ENCODE data around the gene CCDC187. TPM values are rescaled to one million over a fixed set of nuclear protein-coding genes. Genes with fewer than 3 reads are reported as not detected.

CCDC187 gene
- polyA plus RNA-seq, 1 donor (not counting 4 experiments of a cell fraction or from before 2014, with no cell fraction given): 0.03 TPM

DNA sequence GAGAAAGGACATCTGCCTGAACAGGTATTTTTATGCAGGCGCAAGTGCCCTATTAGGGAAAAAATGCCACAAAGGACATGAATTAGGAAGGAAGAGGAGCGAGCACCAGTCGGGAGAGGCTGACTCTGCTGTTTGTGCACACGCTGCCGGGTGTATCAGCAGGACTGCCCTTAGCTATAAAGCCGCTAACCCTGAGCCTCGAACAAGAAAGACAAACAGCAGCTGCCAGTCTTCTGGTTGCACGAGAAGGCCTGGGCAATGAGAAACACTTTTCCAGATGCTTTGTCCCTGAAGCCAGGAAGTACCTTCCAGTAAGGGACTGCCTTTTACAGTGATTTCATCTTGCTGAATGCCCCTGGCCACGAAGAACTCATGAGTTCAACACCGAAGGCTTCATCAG, 70.9 kb downstream of the CCDC187 start:
- Histone ChIP-seq H3K4me2 (ENCODE audit: control insufficient read depth, extremely low read depth, insufficient read depth, low read depth, low read length) (no peak overlapping the region), H3K9me1 (ENCODE audit: control insufficient read depth, extremely low read depth, insufficient read depth, low read length) (peaks cover 4% of the 10 kb centered on the region), H4K20me1 (ENCODE audit: control insufficient read depth, extremely low read depth, insufficient read depth, low read length) (peaks cover 9% of the 10 kb centered on the region), H3K79me2 (ENCODE audit: control insufficient read depth, insufficient read depth, low read length) (peaks cover 3% of the 10 kb centered on the region), H3K9me3 (ENCODE audit: control insufficient read depth, low read depth, low read length) (no peaks in the 10 kb centered on the region), H3K4me3 (ENCODE audit: control insufficient read depth in 2 of 3, extremely low read depth in 1 of 3, insufficient read depth in 2 of 3, low read depth in 1 of 3, low read length in 3 of 3) (no peak overlapping the region), H3K36me3 (ENCODE audit: control insufficient read depth in 2 of 2, extremely low read depth in 1 of 2, insufficient read depth in 2 of 2, low read length in 2 of 2) (peaks cover 3 to 7% of the 10 kb centered on the region in 2 experiments), H3K9ac (ENCODE audit: control insufficient read depth, extremely low read depth, insufficient read depth, low read length) (no peak overlapping the region), H3K27ac (ENCODE audit: control insufficient read depth, insufficient read depth, low read length) (no peak overlapping the region), H3K27me3 (ENCODE audit: control insufficient read depth, extremely low read depth, insufficient read depth, low read length) (no peaks in the 10 kb centered on the region), H3K4me1 (ENCODE audit: control insufficient read depth, extremely low read depth, insufficient read depth, low read length) (peaks cover 12% of the 10 kb centered on the region), H2AFZ (ENCODE audit: control insufficient read depth, low read length) (no peak overlapping the region)
- dilution Hi-C loops (cut with MboI; ENCODE audit: extremely low pct_ligation_motif_present, low sequenced_read_pairs): no loop called here
- FAIRE-seq: no peak
- TF ChIP-seq, protein P1, sequence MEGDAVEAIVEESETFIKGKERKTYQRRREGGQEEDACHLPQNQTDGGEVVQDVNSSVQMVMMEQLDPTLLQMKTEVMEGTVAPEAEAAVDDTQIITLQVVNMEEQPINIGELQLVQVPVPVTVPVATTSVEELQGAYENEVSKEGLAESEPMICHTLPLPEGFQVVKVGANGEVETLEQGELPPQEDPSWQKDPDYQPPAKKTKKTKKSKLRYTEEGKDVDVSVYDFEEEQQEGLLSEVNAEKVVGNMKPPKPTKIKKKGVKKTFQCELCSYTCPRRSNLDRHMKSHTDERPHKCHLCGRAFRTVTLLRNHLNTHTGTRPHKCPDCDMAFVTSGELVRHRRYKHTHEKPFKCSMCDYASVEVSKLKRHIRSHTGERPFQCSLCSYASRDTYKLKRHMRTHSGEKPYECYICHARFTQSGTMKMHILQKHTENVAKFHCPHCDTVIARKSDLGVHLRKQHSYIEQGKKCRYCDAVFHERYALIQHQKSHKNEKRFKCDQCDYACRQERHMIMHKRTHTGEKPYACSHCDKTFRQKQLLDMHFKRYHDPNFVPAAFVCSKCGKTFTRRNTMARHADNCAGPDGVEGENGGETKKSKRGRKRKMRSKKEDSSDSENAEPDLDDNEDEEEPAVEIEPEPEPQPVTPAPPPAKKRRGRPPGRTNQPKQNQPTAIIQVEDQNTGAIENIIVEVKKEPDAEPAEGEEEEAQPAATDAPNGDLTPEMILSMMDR (optimal IDR thresholded peaks at IDR 0.05 in 1 of 3, IDR thresholded peaks at IDR 0.05 in 1 of 3, conservative IDR thresholded peaks at IDR 0.05 in 1 of 3; ENCODE audit: extremely low read depth in 1 of 3, insufficient read depth in 2 of 3, low read length in 3 of 3): no peak
- TF ChIP-seq EZH2 (IDR thresholded peaks at IDR 0.05; ENCODE audit: low read length): no peak
- no peak for DNase-seq (ENCODE audit: low read depth, low spot score)

DNA sequence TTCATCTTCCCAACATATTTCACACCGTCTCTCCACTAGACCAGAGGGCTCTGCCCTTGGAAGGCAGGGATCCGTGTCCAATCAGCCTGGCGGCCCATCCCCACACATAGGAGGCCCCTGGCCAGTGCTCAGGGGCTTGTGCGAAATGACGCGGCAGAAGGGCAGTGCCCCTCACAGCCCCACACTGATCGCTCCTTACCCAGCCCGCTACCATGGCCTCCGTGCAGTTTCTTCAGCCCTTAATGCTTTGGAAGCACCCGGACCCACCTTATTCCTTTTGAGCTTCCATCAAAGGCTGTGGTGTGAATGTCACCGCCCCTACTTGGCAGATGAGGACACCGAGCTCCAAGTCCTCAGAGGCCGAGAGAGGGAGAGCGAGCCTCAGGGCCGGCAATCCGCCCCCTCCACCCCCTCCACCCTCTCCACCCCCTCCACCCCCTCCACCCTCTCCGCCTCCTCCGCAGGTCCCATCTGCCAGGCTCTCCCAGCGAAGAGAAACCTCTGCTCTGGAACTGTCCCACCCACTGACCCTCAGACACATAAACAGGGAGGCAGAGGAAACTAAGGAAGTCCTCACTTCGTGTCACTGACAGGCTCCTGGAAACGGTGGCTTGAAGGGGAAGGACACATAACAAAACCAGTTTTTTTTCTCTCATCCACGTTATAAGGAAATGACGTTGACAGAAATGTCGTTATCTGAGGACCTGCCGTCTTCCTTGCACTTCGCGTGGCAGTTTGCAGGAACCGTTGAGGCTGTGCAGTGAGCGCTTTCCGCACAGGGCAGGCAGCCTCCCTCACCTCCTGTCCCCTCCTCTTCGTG, 72.2 kb downstream of the CCDC187 start:
- Histone ChIP-seq H3K27me3 (ENCODE audit: control insufficient read depth, extremely low read depth, insufficient read depth, low read length) (no peaks in the 10 kb centered on the region), H3K4me1 (ENCODE audit: control insufficient read depth, extremely low read depth, insufficient read depth, low read length) (peaks cover 22% of the 10 kb centered on the region), H3K9me3 (ENCODE audit: control insufficient read depth, low read depth, low read length) (no peaks in the 10 kb centered on the region), H3K27ac (ENCODE audit: control insufficient read depth, insufficient read depth, low read length) (no peak overlapping the region), H3K4me2 (ENCODE audit: control insufficient read depth, extremely low read depth, insufficient read depth, low read depth, low read length) (no peak overlapping the region), H3K9me1 (ENCODE audit: control insufficient read depth, extremely low read depth, insufficient read depth, low read length) (peaks cover 4% of the 10 kb centered on the region), H3K79me2 (ENCODE audit: control insufficient read depth, insufficient read depth, low read length) (peaks cover 3% of the 10 kb centered on the region), H3K36me3 (ENCODE audit: control insufficient read depth in 2 of 2, extremely low read depth in 1 of 2, insufficient read depth in 2 of 2, low read length in 2 of 2) (peaks cover 3 to 7% of the 10 kb centered on the region in 2 experiments), H2AFZ (ENCODE audit: control insufficient read depth, low read length) (no peak overlapping the region), H3K4me3 (ENCODE audit: control insufficient read depth in 2 of 3, extremely low read depth in 1 of 3, insufficient read depth in 2 of 3, low read depth in 1 of 3, low read length in 3 of 3) (no peak overlapping the region), H4K20me1 (ENCODE audit: control insufficient read depth, extremely low read depth, insufficient read depth, low read length) (peaks cover 14% of the 10 kb centered on the region), H3K9ac (ENCODE audit: control insufficient read depth, extremely low read depth, insufficient read depth, low read length) (no peak overlapping the region)
- DNase-seq (ENCODE audit: low read depth, low spot score): no peak
- TF ChIP-seq EZH2 (IDR thresholded peaks at IDR 0.05; ENCODE audit: low read length): no peak
- TF ChIP-seq, protein P1 (optimal IDR thresholded peaks at IDR 0.05 in 1 of 3, IDR thresholded peaks at IDR 0.05 in 1 of 3, conservative IDR thresholded peaks at IDR 0.05 in 1 of 3; ENCODE audit: extremely low read depth in 1 of 3, insufficient read depth in 2 of 3, low read length in 3 of 3): no peak
- dilution Hi-C loops (cut with MboI; ENCODE audit: extremely low pct_ligation_motif_present, low sequenced_read_pairs): no loop called here
- FAIRE-seq: no peak
